K562 (cell line): ENCODE measurements around the gene KRTAP5-7. TPM values are rescaled to one million over a fixed set of nuclear protein-coding genes. Genes with fewer than 3 reads are reported as not detected.

Experiments
- ATAC-seq: fragments of 200-7000 bp; cut with Tn5 transposase; 3 replicates; pipeline ENCODE4 v1.9.1; 2020; ENCODE audit warnings: moderate library complexity
- BruUV-seq: library from RNA; stranded (reverse); fragments of 400-500 nt; replicated peaks from 2 replicates; lab custom pipeline; 2021; lab: Mats Ljungman, UMichigan
- CTCF ChIA-PET: fragments of 300-600 bp; formaldehyde crosslinking; extraction: SDS; loops from one replicate; lab custom pipeline; 2021; ENCODE audit warnings: low intra/inter-chr PET ratio; lab: Yijun Ruan, JAX
- POLR2A ChIA-PET: fragments of 300-600, 350-650 bp; sonication (Branson Sonifier 250); formaldehyde crosslinking; extraction: SDS; loops from one replicate; lab custom pipeline; 2021; ENCODE audit warnings: antibody characterized with exemption, inconsistent platforms; lab: Yijun Ruan, JAX
- DNase-seq, 4 experiments: peaks; one replicate each; pipeline versions ENCODE4 v3.0.0 to v3.0.0-alpha.2; 2011 to 2018; ENCODE audit warnings: low spot score in 3 of 4, mixed read lengths in 3 of 4; ENCODE audit errors: extremely low read depth in 1 of 4
- FAIRE-seq: peaks from 2 replicates; lab custom pipeline; 2011; peaks lifted over from hg19 to GRCh38; lab: Jason Lieb, UNC
- H2AFZ ChIP-seq: 2 replicates; pipeline ENCODE4 v1.6.0; 2011; ENCODE audit warnings: low read depth, low read length, control low read depth, inconsistent platforms
- H3K27ac ChIP-seq: fragments of 200-600 bp; 3 replicates; pipeline ENCODE4 v1.8.0; 2011; ENCODE audit warnings: low read depth, mild to moderate bottlenecking, control low read depth, inconsistent platforms, low read length, moderate library complexity, mixed read lengths; ENCODE audit errors: extremely low read depth
- H3K27me3 ChIP-seq, 2 experiments: fragments of 300-600 bp in 1 of 2; 2 replicates in 1 of 2; 3 replicates in 1 of 2; pipeline versions ENCODE4 v1.6.0 to v1.8.0; 2011; ENCODE audit warnings: inconsistent platforms in 2 of 2, low read length in 2 of 2, mild to moderate bottlenecking in 1 of 2, mixed read lengths in 1 of 2, moderate library complexity in 1 of 2; ENCODE audit not compliant: control insufficient read depth in 2 of 2, insufficient read depth in 2 of 2
- H3K36me3 ChIP-seq: fragments of 300-600 bp; 3 replicates; pipeline ENCODE4 v1.8.0; 2011; ENCODE audit warnings: mild to moderate bottlenecking, low read length, inconsistent platforms; ENCODE audit not compliant: control insufficient read depth, insufficient read depth
- H3K4me1 ChIP-seq, 2 experiments: fragments of 200-600 bp in 1 of 2; replicated peaks in 1 of 2; 2 replicates in 1 of 2; 3 replicates in 1 of 2; pipeline versions ENCODE4 v1.5.1 to v1.8.0; 2011; ENCODE audit warnings: inconsistent platforms in 2 of 2, low read length in 2 of 2, mild to moderate bottlenecking in 1 of 2, mixed read lengths in 1 of 2, moderate library complexity in 1 of 2; ENCODE audit not compliant: control insufficient read depth in 2 of 2, insufficient read depth in 2 of 2
- H3K4me2 ChIP-seq: 2 replicates; pipeline ENCODE4 v1.6.1; 2011; ENCODE audit warnings: low read length, control low read depth, inconsistent platforms, mixed read lengths; ENCODE audit not compliant: insufficient read depth
- H3K4me3 ChIP-seq: fragments of 200-600 bp; sonication (generic), shearing (Covaris generic); 2 replicates; pipeline ENCODE4 v1.5.1; 2016; ENCODE audit warnings: control low read depth, inconsistent platforms
- H3K79me2 ChIP-seq: fragments of 200-600 bp; 3 replicates; pipeline ENCODE4 v1.8.0; 2011; ENCODE audit warnings: low read length, inconsistent platforms; ENCODE audit not compliant: control insufficient read depth, insufficient read depth
- H3K9ac ChIP-seq, 2 experiments: 2 replicates each; pipeline versions ENCODE4 v1.6.0 to v1.6.1; 2011; ENCODE audit warnings: low read depth in 2 of 2, low read length in 2 of 2, control low read depth in 1 of 2, inconsistent platforms in 1 of 2, mild to moderate bottlenecking in 1 of 2, mixed read lengths in 1 of 2; ENCODE audit not compliant: insufficient read depth in 1 of 2
- H3K9me1 ChIP-seq: one replicate; pipeline ENCODE4 v1.6.0; 2011; ENCODE audit warnings: inconsistent platforms, mild to moderate bottlenecking, low read length, moderate library complexity; ENCODE audit not compliant: control insufficient read depth, insufficient read depth
- H3K9me3 ChIP-seq: replicated peaks from 2 replicates; pipeline ENCODE4 v1.5.1; 2011; ENCODE audit warnings: low read depth, low read length, inconsistent platforms; ENCODE audit not compliant: control insufficient read depth, insufficient read depth
- H4K20me1 ChIP-seq: replicated peaks from 2 replicates; pipeline ENCODE4 v1.6.1; 2011; ENCODE audit warnings: low read length, inconsistent platforms, mixed read lengths; ENCODE audit not compliant: control insufficient read depth, insufficient read depth
- ESRRB ChIP-seq: fragments of 250-450 bp; sonication (Bioruptor Pico); IDR thresholded peaks from 2 replicates; pipeline ENCODE4 v1.5.0; 2020; ENCODE audit warnings: mild to moderate bottlenecking, moderate library complexity, borderline replicate concordance
- ID3 ChIP-seq, 2 experiments: fragments of 250-450 bp in 1 of 2; fragments of 450-650 bp in 1 of 2; sonication (Bioruptor Pico) in 1 of 2; IDR thresholded peaks; 2 replicates each; pipeline versions ENCODE4 v1.6.1 to v1.8.0; 2016 to 2021; ENCODE audit warnings: mild to moderate bottlenecking in 2 of 2, moderate library complexity in 2 of 2, missing compliant biosample characterization in 1 of 2, missing genetic modification characterization in 1 of 2
- NFXL1 ChIP-seq: fragments of 450-650 bp; formaldehyde crosslinking; IDR thresholded peaks from 2 replicates; pipeline ENCODE4 v1.4.0; 2021; ENCODE audit warnings: mild to moderate bottlenecking
- OTX1 ChIP-seq: fragments of 450-650 bp; formaldehyde crosslinking; IDR thresholded peaks from 2 replicates; pipeline ENCODE4 v1.4.0; 2022; ENCODE audit warnings: mild to moderate bottlenecking
- RREB1 ChIP-seq: fragments of 250-450 bp; sonication (Bioruptor Pico); IDR thresholded peaks from 2 replicates; pipeline ENCODE4 v1.4.0; 2020
- TEAD2 ChIP-seq: fragments of 450-650 bp; IDR thresholded peaks from 2 replicates; pipeline ENCODE4 v1.6.1; 2016; ENCODE audit warnings: missing genetic modification characterization, control low read depth, missing compliant biosample characterization
- TRIM28 ChIP-seq: fragments of 450-650 bp; IDR thresholded peaks from 2 replicates; pipeline ENCODE4 v1.6.1; 2017
- U2AF2 ChIP-seq: fragments of 200-400 bp; formaldehyde crosslinking; optimal IDR thresholded peaks from 2 replicates; pipeline ENCODE3; 2017; ENCODE audit warnings: low read depth, mild to moderate bottlenecking, low read length
- ZBTB43 ChIP-seq: sonication (generic); formaldehyde crosslinking; IDR thresholded peaks from 2 replicates; pipeline ENCODE4 v1.8.0; 2023; ENCODE audit warnings: mild to moderate bottlenecking, missing genetic modification reagents
- ZNF143 ChIP-seq: sonication (generic); formaldehyde crosslinking; IDR thresholded peaks from 2 replicates; pipeline ENCODE4 v1.9.0; 2022; ENCODE audit warnings: mild to moderate bottlenecking, missing genetic modification reagents
- ZNF146 ChIP-seq: IDR thresholded peaks from one replicate; pipeline ENCODE4 v1.6.1; 2018; ENCODE audit warnings: missing compliant biosample characterization; ENCODE audit not compliant: unreplicated experiment
- ZNF217 ChIP-seq: sonication (generic); formaldehyde crosslinking; IDR thresholded peaks from 2 replicates; pipeline ENCODE4 v1.8.0; 2022; ENCODE audit warnings: mild to moderate bottlenecking, missing genetic modification reagents
- WGBS: fragments of 100-300 bp; shearing (Covaris generic); methylation state at CpG from one replicate; pipeline ENCODE4 v1.1.6; 2016; ENCODE audit warnings: low coverage, mixed read lengths; ENCODE audit not compliant: insufficient coverage; ENCODE audit errors: missing lambda C conversion rate; 5-methylcytosine and 5-hydroxymethylcytosine counted together
- in situ Hi-C: fragments of 300-500 bp; cut with MboI; formaldehyde crosslinking; loops from 4 replicates; pipeline ENCODE4 v1.15.0; 2018; ENCODE audit warnings: inconsistent platforms, mixed read lengths
- intact Hi-C: fragments of 100-400 bp; cut with micrococcal nuclease; formaldehyde crosslinking; loops from 2 replicates; pipeline ENCODE4 v1.14.2; 2022
- polyA plus RNA-seq, 8 experiments: library from polyadenylated mRNA; depleted of rRNA in 4 of 8; stranded (reverse) in 5 of 8; unstranded in 3 of 8; fragments of >200 nt; fragmentation: Nextera tagmentation in 2 of 8; fragmentation: Illumina TruSeq in 1 of 8; extraction: Ambion mirVana in 2 of 8; extraction: Trizol in 1 of 8; gene quantifications; 2 replicates each; pipeline versions ENCODE4 v1.2.1 to v1.2.3, GENCODE V29; 2011 to 2014; ENCODE audit warnings: inconsistent platforms in 1 of 8, missing spikeins in 1 of 8
- total RNA-seq, 7 experiments: library from RNA; depleted of rRNA in 6 of 7; stranded (reverse); fragments of >200 nt in 6 of 7; fragmentation: Illumina TruSeq in 2 of 7; extraction: Trizol in 2 of 7; gene quantifications; 2 replicates each; pipeline versions ENCODE4 v1.2.1 to v1.2.3, GENCODE V29; 2011 to 2021; ENCODE audit warnings: low replicate concordance in 1 of 7

KRTAP5-7 gene
- total and polyA plus RNA-seq, 9 of the 15 experiments (the other 6 are each of a cell fraction or from before 2014, with no cell fraction given), result not detected

- no peak overlapping the region for H3K4me2 ChIP-seq
- DNase-seq, result no peak
- H3K4me3 ChIP-seq, result no peak overlapping the region
- H3K27ac ChIP-seq, result no peak overlapping the region
- peaks cover 35 to 56% of the 10 kb centered on the region in 2 experiments for H3K27me3 ChIP-seq
- no TSS peak for BruUV-seq
- no peaks in the 10 kb centered on the region for H3K4me1 ChIP-seq
- no peak overlapping the region for H2AFZ ChIP-seq
- FAIRE-seq, result no peak
- in situ Hi-C loops, result loop anchor here (25.0 kb wide), 1 partner anchor 860 kb away; the partner anchor contains the start of gene CLPB
- CTCF ChIA-PET, result no interaction called here
- POLR2A ChIA-PET, result no interaction called here
- 1% methylated on average over 7 of the region's 7 CpGs for WGBS
- H3K79me2 ChIP-seq, result no peaks in the 10 kb centered on the region
- no peak for TF ChIP-seq U2AF2
- TF ChIP-seq OTX1 (CRISPR knock-in tag), result peak; percentile 49; the same call in 1 of the 2 replicates
- no peak for TF ChIP-seq TEAD2 (tag)
- TF ChIP-seq ESRRB, result no peak
- TF ChIP-seq ZBTB43 (CRISPR knock-in tag), result peak; percentile 97
- TF ChIP-seq RREB1, result no peak
- no peak for TF ChIP-seq TRIM28
- TF ChIP-seq ID3 (CRISPR knock-in tag; IDR thresholded peaks at IDR 0.05), result no peak
- TF ChIP-seq ID3 (tag; IDR thresholded peaks at IDR 0.05), result no peak
- no peak for TF ChIP-seq NFXL1 (CRISPR knock-in tag)
- no peak for TF ChIP-seq ZNF146 (CRISPR knock-in tag)
- TF ChIP-seq ZNF217, result no peak
- TF ChIP-seq ZNF143 (CRISPR knock-in tag), result no peak
- TF ChIP-seq, all 486 proteins: peak for 2
- H4K20me1 ChIP-seq, result no peaks in the 10 kb centered on the region
- no peak overlapping the region for H3K9ac ChIP-seq
- ATAC-seq, result no peak
- no peaks in the 10 kb centered on the region for H3K9me1 ChIP-seq
- no peaks in the 10 kb centered on the region for H3K9me3 ChIP-seq
- no peaks in the 10 kb centered on the region for H3K36me3 ChIP-seq
- intact Hi-C loops, result no loop called here
These were observed 50.5 kb downstream of the KRTAP5-7 start for GRCh38 chr11:71577469-71578004.
